ENCODE data around the gene SALL2. TPM values are rescaled to one million over a fixed set of nuclear protein-coding genes. Genes with fewer than 3 reads are reported as not detected.

The SALL2 gene
- total and polyA plus RNA-seq, 4 donors, result 0.49 to 2.9 (median 0.78) TPM

GRCh38 chr14:21514341-21514740, 11.8 kb downstream of the SALL2 start:
- Histone ChIP-seq H3K9me3 (ENCODE audit: control insufficient read depth in 4 of 4, low read length in 3 of 4) (no peaks in the 10 kb centered on the region), H3K27me3 (ENCODE audit: control insufficient read depth in 4 of 4, insufficient read depth in 4 of 4, low read length in 3 of 4) (no peaks in the 10 kb centered on the region), H3K4me3 (ENCODE audit: low read depth in 1 of 3, low read length in 3 of 3) (no peak overlapping the region), H3K36me3 (ENCODE audit: control insufficient read depth in 4 of 4, insufficient read depth in 3 of 4, low read depth in 1 of 4, low read length in 3 of 4) (no peaks in the 10 kb centered on the region), H3K9ac (ENCODE audit: low read depth in 1 of 2, low read length in 2 of 2) (no peak overlapping the region), H3K27ac (ENCODE audit: low read depth in 1 of 2, low read length in 2 of 2) (no peak overlapping the region), H3K4me1 (ENCODE audit: control insufficient read depth in 4 of 4, insufficient read depth in 4 of 4, low read length in 3 of 4) (peaks cover 0 to 18% (median 11%) of the 10 kb centered on the region in 4 donors)
- no peak for DNase-seq (ENCODE audit: low spot score)
- TF ChIP-seq ZBTB33 (IDR thresholded peaks at IDR 0.05) (no peak), FOXA1 (IDR thresholded peaks at IDR 0.05) (no peak), REST (IDR thresholded peaks at IDR 0.05) (no peak), RXRA (IDR thresholded peaks at IDR 0.05) (no peak), NR2F2 (IDR thresholded peaks at IDR 0.05) (no peak), JUND (IDR thresholded peaks at IDR 0.05) (no peak), FOXA2 (IDR thresholded peaks at IDR 0.05) (no peak), EGR1 (IDR thresholded peaks at IDR 0.05; ENCODE audit: low read depth in 2 of 2) (no peak), CTCF (IDR thresholded peaks at IDR 0.05; ENCODE audit: low read depth, low read length, missing input control) (no peak), HNF4A (conservative IDR thresholded peaks at IDR 0.05) (no peak), HNF4G (IDR thresholded peaks at IDR 0.05) (no peak), TAF1 (conservative IDR thresholded peaks at IDR 0.05) (no peak), SP1 (IDR thresholded peaks at IDR 0.05) (no peak)
- 100% methylated on average over 1 of the region's 1 CpG for WGBS

- DNase-seq (ENCODE audit: low spot score), result peak; percentile 93
- under 1% methylated on average over 53 of the region's 53 CpGs for WGBS
- peak within 1 kb of the TSS; percentile 81 to 86 for H3K27ac ChIP-seq (ENCODE audit: low read depth in 1 of 2, low read length in 2 of 2)
- peak; percentile 87 for TF ChIP-seq TAF1 (conservative IDR thresholded peaks at IDR 0.05)
- TF ChIP-seq REST (IDR thresholded peaks at IDR 0.05), result peak; percentile 73
- TF ChIP-seq JUND (IDR thresholded peaks at IDR 0.05), result peak; percentile 49 to 76
- TF ChIP-seq FOXA1 (IDR thresholded peaks at IDR 0.05), result no peak
- TF ChIP-seq YY1 (IDR thresholded peaks at IDR 0.05), result peak; percentile 100
- no peak for TF ChIP-seq FOXA2 (IDR thresholded peaks at IDR 0.05)
- peak; percentile 95 for TF ChIP-seq ZBTB33 (IDR thresholded peaks at IDR 0.05)
- peak; percentile 95 for TF ChIP-seq NR2F2 (IDR thresholded peaks at IDR 0.05)
- peak; percentile 88 to 93 for TF ChIP-seq RXRA (IDR thresholded peaks at IDR 0.05)
- TF ChIP-seq SP1 (IDR thresholded peaks at IDR 0.05), result peak; percentile 86
- TF ChIP-seq EGR1 (IDR thresholded peaks at IDR 0.05; ENCODE audit: low read depth in 2 of 2), result peak; percentile 63 to 88
- TF ChIP-seq ATF3 (IDR thresholded peaks at IDR 0.05), result peak; percentile 59
These were observed 15.2 kb downstream of the SALL2 start, which contains the start of gene METTL3 for GRCh38 chr14:21510735-21511657. Gene METTL3 (minus strand): TSS chr14:21511340. CDS start chr14:21511223, 117 bp downstream.

More at GRCh38 chr14:21510735-21511657, 15.2 kb downstream of the SALL2 start, which contains the start of gene METTL3:
- Histone ChIP-seq H3K4me1 (ENCODE audit: control insufficient read depth in 4 of 4, insufficient read depth in 4 of 4, low read length in 3 of 4) (peaks cover 0 to 19% (median 13%) of the 10 kb centered on the region in 4 donors), H3K27me3 (ENCODE audit: control insufficient read depth in 4 of 4, insufficient read depth in 4 of 4, low read length in 3 of 4) (no peaks in the 10 kb centered on the region), H3K36me3 (ENCODE audit: control insufficient read depth in 4 of 4, insufficient read depth in 3 of 4, low read depth in 1 of 4, low read length in 3 of 4) (peaks cover 0 to 2% (median 0%) of the 10 kb centered on the region in 4 donors), H3K9me3 (ENCODE audit: control insufficient read depth in 4 of 4, low read length in 3 of 4) (no peaks in the 10 kb centered on the region), H3K9ac (ENCODE audit: low read depth in 1 of 2, low read length in 2 of 2) (peak within 1 kb of the TSS; percentile 77 to 88), H3K4me3 (ENCODE audit: low read depth in 1 of 3, low read length in 3 of 3) (peak within 1 kb of the TSS; percentile 69 to 95 (median 94))

Measured in liver (tissue), 9 donors.